ENCODE measurements around the gene CHD8. TPM values are rescaled to one million over a fixed set of nuclear protein-coding genes. Genes with fewer than 3 reads are reported as not detected.
A peak's percentile ranks its signal among the peaks of the same experiment; 100 is the strongest.

CHD8 gene
- total and polyA plus RNA-seq, 10 of the 15 experiments (the other 5 are each of a cell fraction or from before 2014, with no cell fraction given) = 20.2 to 79.5 (median 35.5) TPM

DNA sequence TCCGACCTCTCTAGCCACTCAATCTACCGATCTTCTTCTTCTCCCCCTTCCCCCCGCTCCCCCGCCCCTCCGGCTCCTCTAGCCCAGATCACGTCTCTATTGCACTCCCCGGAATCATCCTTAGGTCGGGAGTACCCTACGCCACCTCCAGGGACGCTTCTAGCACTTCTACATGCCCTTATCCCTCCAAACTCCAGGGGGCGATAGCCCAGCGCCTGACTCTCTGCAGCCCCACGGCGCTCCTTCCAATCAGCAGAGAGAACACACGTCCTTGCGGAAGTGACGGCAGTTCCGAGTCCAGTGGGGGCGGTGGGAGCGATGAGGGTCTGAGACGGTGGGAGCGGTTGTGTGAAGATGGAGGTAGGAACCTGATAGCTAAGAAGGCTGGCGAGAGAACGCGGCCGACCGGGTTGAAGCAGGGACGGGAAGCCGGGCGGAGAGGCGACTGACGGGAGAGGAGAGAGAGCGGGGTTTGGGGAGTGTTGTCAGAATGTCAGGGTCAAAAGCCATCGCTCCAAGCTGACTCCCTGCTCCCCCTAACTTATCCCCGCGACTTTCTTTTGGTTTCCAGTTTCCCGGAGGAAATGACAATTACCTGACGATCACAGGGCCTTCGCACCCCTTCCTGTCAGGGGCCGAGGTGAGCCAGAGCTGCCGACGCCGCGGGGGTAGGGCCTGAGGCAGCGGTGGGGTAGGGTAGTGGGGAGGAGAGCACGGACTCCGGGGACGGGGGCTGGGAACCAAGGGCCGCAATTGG is 21.2 kb upstream of the CHD8 start, which contains the start of the genes RAB2B and TOX4 (continued):
- TF ChIP-seq, protein P1, sequence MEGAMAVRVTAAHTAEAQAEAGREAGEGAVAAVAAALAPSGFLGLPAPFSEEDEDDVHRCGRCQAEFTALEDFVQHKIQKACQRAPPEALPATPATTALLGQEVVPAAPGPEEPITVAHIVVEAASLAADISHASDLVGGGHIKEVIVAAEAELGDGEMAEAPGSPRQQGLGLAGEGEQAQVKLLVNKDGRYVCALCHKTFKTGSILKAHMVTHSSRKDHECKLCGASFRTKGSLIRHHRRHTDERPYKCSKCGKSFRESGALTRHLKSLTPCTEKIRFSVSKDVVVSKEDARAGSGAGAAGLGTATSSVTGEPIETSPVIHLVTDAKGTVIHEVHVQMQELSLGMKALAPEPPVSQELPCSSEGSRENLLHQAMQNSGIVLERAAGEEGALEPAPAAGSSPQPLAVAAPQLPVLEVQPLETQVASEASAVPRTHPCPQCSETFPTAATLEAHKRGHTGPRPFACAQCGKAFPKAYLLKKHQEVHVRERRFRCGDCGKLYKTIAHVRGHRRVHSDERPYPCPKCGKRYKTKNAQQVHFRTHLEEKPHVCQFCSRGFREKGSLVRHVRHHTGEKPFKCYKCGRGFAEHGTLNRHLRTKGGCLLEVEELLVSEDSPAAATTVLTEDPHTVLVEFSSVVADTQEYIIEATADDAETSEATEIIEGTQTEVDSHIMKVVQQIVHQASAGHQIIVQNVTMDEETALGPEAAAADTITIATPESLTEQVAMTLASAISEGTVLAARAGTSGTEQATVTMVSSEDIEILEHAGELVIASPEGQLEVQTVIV (IDR thresholded peaks at IDR 0.05; ENCODE audit: borderline replicate concordance, partially characterized antibody) = no peak
- no peak for TF ChIP-seq HDAC6 (IDR thresholded peaks at IDR 0.05; ENCODE audit: unreplicated experiment)
- TF ChIP-seq RB1 (IDR thresholded peaks at IDR 0.05; ENCODE audit: borderline replicate concordance) = peak; percentile 48; the same call in 1 of the 2 replicates
- TF ChIP-seq CBFB (IDR thresholded peaks at IDR 0.05; ENCODE audit: low read depth) = no peak
- TF ChIP-seq RUNX3 (IDR thresholded peaks at IDR 0.05; ENCODE audit: low read length) = no peak; the same call in 1 of the 2 replicates
- peak; percentile 50 for TF ChIP-seq RELA (IDR thresholded peaks at IDR 0.05; ENCODE audit: borderline replicate concordance, partially characterized antibody)

GRCh38 chr14:21476523-21476924 is 20.6 kb upstream of the CHD8 start:
- ChIA-PET SMC1A (ENCODE audit: uncharacterized antibody, unreplicated experiment) (interaction anchor here (0.7 to 4.1 kb wide), 6 partner anchors 22 to 206 kb away, joined by 3 to 19 read pairs (median 4); partner anchors contain the start of gene SALL2), CTCF (interaction anchor here (0.6 to 4.0 kb wide), 9 partner anchors 11 to 464 kb away, joined by 3 to 31 read pairs (median 4); partner anchors contain the start of genes CHD8 and METTL3), RAD21 (ENCODE audit: unreplicated experiment) (interaction anchor here (0.5 to 1.7 kb wide), 7 partner anchors 20 to 1086 kb away, joined by 3 to 4 read pairs (median 4); partner anchors contain the start of gene CHD8), POLR2A (interaction anchor here (1.0 to 2.6 kb wide), 6 partner anchors 20 to 62 kb away, joined by 3 to 6 read pairs (median 5); partner anchors contain the start of genes CHD8 and SALL2)
- H3K9me3 ChIP-seq (replicated peaks; ENCODE audit: control insufficient read depth, insufficient read depth, low read length) = no peaks in the 10 kb centered on the region
- DNase-seq (ENCODE audit: low read depth, low spot score) (no peak), FAIRE-seq (no peak), ATAC-seq (peak; percentile 70)
- peak overlapping the region; percentile 34 for H3K27ac ChIP-seq (ENCODE audit: control insufficient read depth, insufficient read depth)
- no TSS peak for BruUV-seq (replicated peaks)
- H3K9ac ChIP-seq (ENCODE audit: control insufficient read depth, insufficient read depth, low read length) = peak overlapping the region; percentile 65; the same call in 1 of the 2 replicates
- no peaks in the 10 kb centered on the region for H4K20me1 ChIP-seq (ENCODE audit: control insufficient read depth, insufficient read depth)
- H3K79me2 ChIP-seq (ENCODE audit: control insufficient read depth, insufficient read depth, low read length) = peaks cover 27% of the 10 kb centered on the region
- in situ Hi-C loops (cut with MboI) (no loop called here), intact Hi-C loops (cut with micrococcal nuclease; ENCODE audit: unreplicated experiment) (loop anchor here (1.0 kb wide), 1 partner anchor 39 kb away; no protein-coding TSS in a partner anchor)
- peaks cover 0 to 3% of the 10 kb centered on the region in 2 experiments; a peak in 1 of 4 replicates for H3K36me3 ChIP-seq (ENCODE audit: control insufficient read depth in 2 of 2, insufficient read depth in 2 of 2, low read length in 1 of 2)
- peak overlapping the region; percentile 88 for H2AFZ ChIP-seq (ENCODE audit: control insufficient read depth, low read depth, low read length)
- H3K4me1 ChIP-seq (ENCODE audit: control insufficient read depth, insufficient read depth, low read length) = peaks cover 5% of the 10 kb centered on the region
- WGBS (ENCODE audit: insufficient coverage, insufficient replicate concordance, low lambda C conversion rate, missing lambda C conversion rate) = under 1% methylated on average over 27 of the region's 27 CpGs
- H3K4me2 ChIP-seq (ENCODE audit: control insufficient read depth, insufficient read depth) = peak overlapping the region; percentile 88; the same call in 1 of the 2 replicates
- no peaks in the 10 kb centered on the region for H3K27me3 ChIP-seq (replicated peaks in 1 of 2; ENCODE audit: control insufficient read depth in 2 of 2, insufficient read depth in 2 of 2, low read length in 1 of 2)
- H3K4me3 ChIP-seq = peak overlapping the region; percentile 99
- TF ChIP-seq NR2C2 (IDR thresholded peaks at IDR 0.05; ENCODE audit: borderline replicate concordance, control insufficient read depth, insufficient read length, low read depth) (no peak), EP300 (IDR thresholded peaks at IDR 0.05; ENCODE audit: borderline replicate concordance in 1 of 2, control insufficient read depth in 1 of 2, low read depth in 2 of 2, low read length in 2 of 2) (no peak), HCFC1 (IDR thresholded peaks at IDR 0.05; ENCODE audit: low read length) (no peak), GABPA (IDR thresholded peaks at IDR 0.05; ENCODE audit: low read depth) (no peak), EGR1 (IDR thresholded peaks at IDR 0.05; ENCODE audit: borderline replicate concordance in 1 of 2, low read depth in 2 of 2, low read length in 2 of 2) (0 out of 3 replicates have a peak, but pooled peaks of 1 of the 2 experiments have one; percentile 52), FOXM1 (IDR thresholded peaks at IDR 0.05; ENCODE audit: low read depth, low read length) (no peak), IRF3 (IDR thresholded peaks at IDR 0.05) (no peak)
- TF ChIP-seq, protein P2, sequence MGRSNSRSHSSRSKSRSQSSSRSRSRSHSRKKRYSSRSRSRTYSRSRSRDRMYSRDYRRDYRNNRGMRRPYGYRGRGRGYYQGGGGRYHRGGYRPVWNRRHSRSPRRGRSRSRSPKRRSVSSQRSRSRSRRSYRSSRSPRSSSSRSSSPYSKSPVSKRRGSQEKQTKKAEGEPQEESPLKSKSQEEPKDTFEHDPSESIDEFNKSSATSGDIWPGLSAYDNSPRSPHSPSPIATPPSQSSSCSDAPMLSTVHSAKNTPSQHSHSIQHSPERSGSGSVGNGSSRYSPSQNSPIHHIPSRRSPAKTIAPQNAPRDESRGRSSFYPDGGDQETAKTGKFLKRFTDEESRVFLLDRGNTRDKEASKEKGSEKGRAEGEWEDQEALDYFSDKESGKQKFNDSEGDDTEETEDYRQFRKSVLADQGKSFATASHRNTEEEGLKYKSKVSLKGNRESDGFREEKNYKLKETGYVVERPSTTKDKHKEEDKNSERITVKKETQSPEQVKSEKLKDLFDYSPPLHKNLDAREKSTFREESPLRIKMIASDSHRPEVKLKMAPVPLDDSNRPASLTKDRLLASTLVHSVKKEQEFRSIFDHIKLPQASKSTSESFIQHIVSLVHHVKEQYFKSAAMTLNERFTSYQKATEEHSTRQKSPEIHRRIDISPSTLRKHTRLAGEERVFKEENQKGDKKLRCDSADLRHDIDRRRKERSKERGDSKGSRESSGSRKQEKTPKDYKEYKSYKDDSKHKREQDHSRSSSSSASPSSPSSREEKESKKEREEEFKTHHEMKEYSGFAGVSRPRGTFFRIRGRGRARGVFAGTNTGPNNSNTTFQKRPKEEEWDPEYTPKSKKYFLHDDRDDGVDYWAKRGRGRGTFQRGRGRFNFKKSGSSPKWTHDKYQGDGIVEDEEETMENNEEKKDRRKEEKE (IDR thresholded peaks at IDR 0.05) = no peak

Data from GM12878 (cell line).